Medulla oblongata (tissue), 1 donor: ENCODE data around the gene PPP1R16B.

Experiments used
- DNase-seq: peaks from one replicate; pipeline ENCODE4 v3.0.0-alpha.2; 2015; ENCODE audit errors: extremely low spot score

Gene PPP1R16B

GRCh38 chr20:38805502-38805957 is at the start of gene PPP1R16B:
Gene PPP1R16B (plus strand): TSS chr20:38805697. CDS start chr20:38835926, 30,229 bp downstream.
- DNase-seq = peak; percentile 76

- no peak for DNase-seq
Observed at GRCh38 chr20:38757145-38757775, 48.2 kb upstream of the PPP1R16B start.

GRCh38 chr20:38759106-38759505 is 46.4 kb upstream of the PPP1R16B start:
- peak; percentile 45 for DNase-seq

GRCh38 chr20:38760978-38761377 is 44.5 kb upstream of the PPP1R16B start:
- no peak for DNase-seq

- no peak for DNase-seq
Observed at GRCh38 chr20:38762174-38762573, 43.3 kb upstream of the PPP1R16B start.

- no peak for DNase-seq
Observed at GRCh38 chr20:38763616-38764015, 41.9 kb upstream of the PPP1R16B start.

- no peak for DNase-seq
Observed at GRCh38 chr20:38764567-38765318, 40.8 kb upstream of the PPP1R16B start.

GRCh38 chr20:38766071-38766470 is 39.4 kb upstream of the PPP1R16B start:
- no peak for DNase-seq

- no peak for DNase-seq
Observed at GRCh38 chr20:38769376-38770295, 35.9 kb upstream of the PPP1R16B start.

GRCh38 chr20:38770546-38770945 is 35.0 kb upstream of the PPP1R16B start:
- peak; percentile 4 for DNase-seq

GRCh38 chr20:38770970-38771369 is 34.5 kb upstream of the PPP1R16B start:
- no peak for DNase-seq

GRCh38 chr20:38771621-38772020 is 33.9 kb upstream of the PPP1R16B start:
- DNase-seq = no peak

- no peak for DNase-seq
Observed at GRCh38 chr20:38774167-38774566, 31.3 kb upstream of the PPP1R16B start.

- DNase-seq = no peak
Observed at GRCh38 chr20:38776363-38776762, 29.1 kb upstream of the PPP1R16B start.

GRCh38 chr20:38779247-38780097 is 26.0 kb upstream of the PPP1R16B start:
- DNase-seq = no peak

GRCh38 chr20:38782275-38782674 is 23.2 kb upstream of the PPP1R16B start:
- no peak for DNase-seq

- DNase-seq = no peak
Observed at GRCh38 chr20:38787870-38788269, 17.6 kb upstream of the PPP1R16B start.

GRCh38 chr20:38789503-38790199 is 15.8 kb upstream of the PPP1R16B start:
- DNase-seq = no peak

- peak; percentile 33 for DNase-seq
Observed at GRCh38 chr20:38790200-38791053, 15.1 kb upstream of the PPP1R16B start.

- DNase-seq = no peak
Observed at GRCh38 chr20:38791291-38791690, 14.2 kb upstream of the PPP1R16B start.
